Measurements from ENCODE around the gene SBF2. TPM values are rescaled to one million over a fixed set of nuclear protein-coding genes. Genes with fewer than 3 reads are reported as not detected.

The SBF2 gene
- total and polyA plus RNA-seq, 2 of the 13 experiments (the other 11 are each of a cell fraction or from before 2014, with no cell fraction given), result 24.0 to 45.8 TPM

DNA sequence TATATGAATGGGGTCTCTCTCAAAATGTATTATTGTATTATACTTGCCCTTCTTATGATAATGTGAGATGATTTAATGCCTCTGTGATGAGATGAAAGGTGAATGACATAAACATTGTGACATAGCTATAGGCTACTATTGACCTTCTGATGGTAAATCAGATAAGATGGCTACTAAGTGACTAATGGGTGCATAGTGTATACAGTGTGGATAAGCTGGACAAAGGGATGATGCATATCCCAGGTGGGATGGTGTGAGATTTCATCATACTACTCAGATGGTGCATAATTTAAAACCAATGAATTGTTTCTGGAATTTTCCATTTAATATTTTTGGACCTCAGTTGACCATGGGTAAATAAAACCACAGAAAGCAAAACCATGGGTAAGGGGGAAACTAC, 243.5 kb downstream of the SBF2 start (continued):
- TF ChIP-seq, protein P1, sequence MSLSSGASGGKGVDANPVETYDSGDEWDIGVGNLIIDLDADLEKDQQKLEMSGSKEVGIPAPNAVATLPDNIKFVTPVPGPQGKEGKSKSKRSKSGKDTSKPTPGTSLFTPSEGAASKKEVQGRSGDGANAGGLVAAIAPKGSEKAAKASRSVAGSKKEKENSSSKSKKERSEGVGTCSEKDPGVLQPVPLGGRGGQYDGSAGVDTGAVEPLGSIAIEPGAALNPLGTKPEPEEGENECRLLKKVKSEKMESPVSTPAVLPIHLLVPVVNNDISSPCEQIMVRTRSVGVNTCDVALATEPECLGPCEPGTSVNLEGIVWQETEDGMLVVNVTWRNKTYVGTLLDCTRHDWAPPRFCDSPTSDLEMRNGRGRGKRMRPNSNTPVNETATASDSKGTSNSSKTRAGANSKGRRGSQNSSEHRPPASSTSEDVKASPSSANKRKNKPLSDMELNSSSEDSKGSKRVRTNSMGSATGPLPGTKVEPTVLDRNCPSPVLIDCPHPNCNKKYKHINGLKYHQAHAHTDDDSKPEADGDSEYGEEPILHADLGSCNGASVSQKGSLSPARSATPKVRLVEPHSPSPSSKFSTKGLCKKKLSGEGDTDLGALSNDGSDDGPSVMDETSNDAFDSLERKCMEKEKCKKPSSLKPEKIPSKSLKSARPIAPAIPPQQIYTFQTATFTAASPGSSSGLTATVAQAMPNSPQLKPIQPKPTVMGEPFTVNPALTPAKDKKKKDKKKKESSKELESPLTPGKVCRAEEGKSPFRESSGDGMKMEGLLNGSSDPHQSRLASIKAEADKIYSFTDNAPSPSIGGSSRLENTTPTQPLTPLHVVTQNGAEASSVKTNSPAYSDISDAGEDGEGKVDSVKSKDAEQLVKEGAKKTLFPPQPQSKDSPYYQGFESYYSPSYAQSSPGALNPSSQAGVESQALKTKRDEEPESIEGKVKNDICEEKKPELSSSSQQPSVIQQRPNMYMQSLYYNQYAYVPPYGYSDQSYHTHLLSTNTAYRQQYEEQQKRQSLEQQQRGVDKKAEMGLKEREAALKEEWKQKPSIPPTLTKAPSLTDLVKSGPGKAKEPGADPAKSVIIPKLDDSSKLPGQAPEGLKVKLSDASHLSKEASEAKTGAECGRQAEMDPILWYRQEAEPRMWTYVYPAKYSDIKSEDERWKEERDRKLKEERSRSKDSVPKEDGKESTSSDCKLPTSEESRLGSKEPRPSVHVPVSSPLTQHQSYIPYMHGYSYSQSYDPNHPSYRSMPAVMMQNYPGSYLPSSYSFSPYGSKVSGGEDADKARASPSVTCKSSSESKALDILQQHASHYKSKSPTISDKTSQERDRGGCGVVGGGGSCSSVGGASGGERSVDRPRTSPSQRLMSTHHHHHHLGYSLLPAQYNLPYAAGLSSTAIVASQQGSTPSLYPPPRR (CRISPR knock-in tag; IDR thresholded peaks at IDR 0.05; ENCODE audit: borderline replicate concordance), result peak; percentile 50; the same call in 1 of the 2 replicates
- TF ChIP-seq ZNF713 (CRISPR knock-in tag; IDR thresholded peaks at IDR 0.05) (no peak), ZFY (CRISPR knock-in tag; IDR thresholded peaks at IDR 0.05) (no peak), DNMT3B (CRISPR knock-in tag; conservative IDR thresholded peaks at IDR 0.05) (no peak), ZNF644 (CRISPR knock-in tag; IDR thresholded peaks at IDR 0.05; ENCODE audit: low read depth) (peak; percentile 76; the same call in 1 of the 2 replicates), ZNF383 (CRISPR knock-in tag; IDR thresholded peaks at IDR 0.05; ENCODE audit: borderline replicate concordance) (no peak), PCBP2 (optimal IDR thresholded peaks at IDR 0.05; ENCODE audit: low read depth, low read length, poor library complexity, severe bottlenecking) (no peak), RAD51 (IDR thresholded peaks at IDR 0.05; ENCODE audit: borderline replicate concordance) (no peak), DMAP1 (CRISPR knock-in tag; IDR thresholded peaks at IDR 0.05) (no peak), HHEX (CRISPR knock-in tag; IDR thresholded peaks at IDR 0.05) (0 out of 2 replicates have a peak, but pooled peaks have one; percentile 51), SAP130 (CRISPR knock-in tag; IDR thresholded peaks at IDR 0.05; ENCODE audit: low read depth) (peak; percentile 80), ZBTB43 (CRISPR knock-in tag; conservative IDR thresholded peaks at IDR 0.05) (0 out of 2 replicates have a peak, but pooled peaks have one; percentile 31), ATF1 (CRISPR knock-in tag; IDR thresholded peaks at IDR 0.05) (peak; percentile 54; the same call in 1 of the 2 replicates), ZBTB20 (CRISPR knock-in tag; IDR thresholded peaks at IDR 0.05; ENCODE audit: borderline replicate concordance, low read depth) (peak; percentile 100), PHF8 (CRISPR knock-in tag; IDR thresholded peaks at IDR 0.05) (no peak), HDAC1 (CRISPR knock-in tag; IDR thresholded peaks at IDR 0.05) (no peak; the same call in 1 of the 2 replicates), ARID3A (IDR thresholded peaks at IDR 0.05; ENCODE audit: low read depth, low read length) (peak; percentile 95), ZNF766 (CRISPR knock-in tag; IDR thresholded peaks at IDR 0.05; ENCODE audit: borderline replicate concordance) (no peak), RFX3 (CRISPR knock-in tag; IDR thresholded peaks at IDR 0.05) (no peak), SMARCE1 (IDR thresholded peaks at IDR 0.05; ENCODE audit: borderline replicate concordance) (peak; percentile 35; the same call in 1 of the 2 replicates), HOXA7 (CRISPR knock-in tag; IDR thresholded peaks at IDR 0.05) (no peak), KAT2B (IDR thresholded peaks at IDR 0.05; ENCODE audit: borderline replicate concordance, low read depth, low read length) (no peak)
- TF ChIP-seq, protein P2, sequence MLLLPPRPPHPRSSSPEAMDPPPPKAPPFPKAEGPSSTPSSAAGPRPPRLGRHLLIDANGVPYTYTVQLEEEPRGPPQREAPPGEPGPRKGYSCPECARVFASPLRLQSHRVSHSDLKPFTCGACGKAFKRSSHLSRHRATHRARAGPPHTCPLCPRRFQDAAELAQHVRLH (CRISPR knock-in tag; IDR thresholded peaks at IDR 0.05; ENCODE audit: borderline replicate concordance, low read depth), result no peak
- TF ChIP-seq, protein P3, sequence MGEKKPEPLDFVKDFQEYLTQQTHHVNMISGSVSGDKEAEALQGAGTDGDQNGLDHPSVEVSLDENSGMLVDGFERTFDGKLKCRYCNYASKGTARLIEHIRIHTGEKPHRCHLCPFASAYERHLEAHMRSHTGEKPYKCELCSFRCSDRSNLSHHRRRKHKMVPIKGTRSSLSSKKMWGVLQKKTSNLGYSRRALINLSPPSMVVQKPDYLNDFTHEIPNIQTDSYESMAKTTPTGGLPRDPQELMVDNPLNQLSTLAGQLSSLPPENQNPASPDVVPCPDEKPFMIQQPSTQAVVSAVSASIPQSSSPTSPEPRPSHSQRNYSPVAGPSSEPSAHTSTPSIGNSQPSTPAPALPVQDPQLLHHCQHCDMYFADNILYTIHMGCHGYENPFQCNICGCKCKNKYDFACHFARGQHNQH (CRISPR knock-in tag; IDR thresholded peaks at IDR 0.05), result peak; percentile 29; the same call in 1 of the 2 replicates
